ENCODE measurements around the gene NSUN5.

DNA sequence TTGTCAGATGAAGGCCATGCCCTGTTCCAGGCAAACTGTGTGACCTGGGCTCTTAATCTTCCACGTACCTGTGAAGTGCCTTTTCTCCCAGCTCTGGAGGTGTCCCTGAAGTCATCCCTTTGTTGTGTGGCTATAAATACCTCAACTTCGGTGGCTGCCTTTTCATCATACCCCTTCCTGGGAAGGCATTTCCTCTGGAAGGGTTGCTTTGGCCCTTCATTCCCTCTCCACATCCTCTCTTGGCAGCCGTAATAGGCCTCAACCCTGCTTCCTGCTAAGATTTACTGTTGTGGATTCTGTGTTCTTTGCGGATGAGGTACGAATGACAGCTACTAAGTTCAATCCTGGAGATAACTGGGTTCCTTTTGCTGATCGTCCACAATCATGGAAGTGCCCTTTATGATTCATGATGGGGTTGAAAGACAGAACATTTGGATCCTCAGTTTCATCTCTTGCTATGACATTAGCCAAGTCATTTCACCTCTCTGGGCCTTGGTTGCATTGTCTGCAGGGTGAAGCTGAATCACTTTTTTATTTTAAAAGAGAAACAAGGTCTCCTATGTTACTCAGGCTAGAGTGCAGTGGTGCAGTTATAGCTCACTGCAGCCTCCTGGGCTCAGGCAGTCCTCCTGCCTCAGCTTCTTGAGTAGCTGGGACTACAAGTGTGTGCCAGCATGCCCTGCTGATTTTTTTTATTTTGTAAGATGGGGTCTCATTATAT, 43.0 kb upstream of the NSUN5 start:
- no peak for TF ChIP-seq CTCF (IDR thresholded peaks at IDR 0.05)
- no peak for TF ChIP-seq POLR2A (IDR thresholded peaks at IDR 0.05)

Data from esophagus squamous epithelium (tissue), 4 donors.